Measurements from ENCODE around the gene GPBP1.

Gene GPBP1

GRCh38 chr5:57211039-57211438 lies 37.2 kb downstream of the GPBP1 start:
- Histone ChIP-seq H3K27me3 (ENCODE audit: insufficient read depth, low read length, poor library complexity) (no peaks in the 10 kb centered on the region), H3K9ac (ENCODE audit: low read depth, low read length) (no peak overlapping the region), H3K4me3 (ENCODE audit: low read depth in 1 of 2, low read length in 2 of 2) (no peak overlapping the region), H3K9me3 (ENCODE audit: insufficient read depth, low read length, severe bottlenecking) (no peaks in the 10 kb centered on the region), H3K36me3 (ENCODE audit: insufficient read depth, low read length) (peaks cover 45% of the 10 kb centered on the region), H3K4me2 (ENCODE audit: insufficient read depth, low read length) (no peak overlapping the region), H3K79me2 (ENCODE audit: insufficient read depth, low read length) (peaks cover 100% of the 10 kb centered on the region), H3K27ac (ENCODE audit: low read length) (no peak overlapping the region), H4K20me1 (ENCODE audit: insufficient read depth, low read length) (peaks cover 91% of the 10 kb centered on the region), H3K4me1 (ENCODE audit: insufficient read depth, low read length) (peaks cover 3% of the 10 kb centered on the region; the same call in 1 of the 2 replicates), H2AFZ (ENCODE audit: low read depth, low read length) (no peak overlapping the region)
- ATAC-seq (ENCODE audit: insufficient read depth, low read depth) (no peak), DNase-seq (no peak)
- TF ChIP-seq CTCF (IDR thresholded peaks at IDR 0.05; ENCODE audit: borderline replicate concordance, extremely low read depth, low read length, poor library complexity, severe bottlenecking) (no peak), EZH2 (IDR thresholded peaks at IDR 0.05; ENCODE audit: borderline replicate concordance, low read depth, low read length, severe bottlenecking) (no peak)

GRCh38 chr5:57215629-57216195 lies 41.9 kb downstream of the GPBP1 start:
- no peak overlapping the region for H3K27ac ChIP-seq (ENCODE audit: low read length)
- ATAC-seq (ENCODE audit: insufficient read depth, low read depth) (no peak), DNase-seq (no peak)
- H3K4me1 ChIP-seq (ENCODE audit: insufficient read depth, low read length) = no peaks in the 10 kb centered on the region
- no peak overlapping the region for H3K4me3 ChIP-seq (ENCODE audit: low read depth in 1 of 2, low read length in 2 of 2)
- no peaks in the 10 kb centered on the region for H3K9me3 ChIP-seq (ENCODE audit: insufficient read depth, low read length, severe bottlenecking)
- H3K4me2 ChIP-seq (ENCODE audit: insufficient read depth, low read length) = no peak overlapping the region
- peaks cover 95% of the 10 kb centered on the region for H3K79me2 ChIP-seq (ENCODE audit: insufficient read depth, low read length)
- H3K36me3 ChIP-seq (ENCODE audit: insufficient read depth, low read length) = peaks cover 58% of the 10 kb centered on the region
- TF ChIP-seq EZH2 (IDR thresholded peaks at IDR 0.05; ENCODE audit: borderline replicate concordance, low read depth, low read length, severe bottlenecking) (no peak), CTCF (IDR thresholded peaks at IDR 0.05; ENCODE audit: borderline replicate concordance, extremely low read depth, low read length, poor library complexity, severe bottlenecking) (no peak)
- no peak overlapping the region for H2AFZ ChIP-seq (ENCODE audit: low read depth, low read length)
- no peak overlapping the region for H3K9ac ChIP-seq (ENCODE audit: low read depth, low read length)
- no peaks in the 10 kb centered on the region for H3K27me3 ChIP-seq (ENCODE audit: insufficient read depth, low read length, poor library complexity)
- peaks cover 78% of the 10 kb centered on the region for H4K20me1 ChIP-seq (ENCODE audit: insufficient read depth, low read length)

GRCh38 chr5:57216714-57217113 lies 42.9 kb downstream of the GPBP1 start:
- H3K9ac ChIP-seq (ENCODE audit: low read depth, low read length) = no peak overlapping the region
- ATAC-seq (ENCODE audit: insufficient read depth, low read depth) (no peak), DNase-seq (no peak)
- H3K9me3 ChIP-seq (ENCODE audit: insufficient read depth, low read length, severe bottlenecking) = no peaks in the 10 kb centered on the region
- no peak overlapping the region for H3K27ac ChIP-seq (ENCODE audit: low read length)
- no peak overlapping the region for H2AFZ ChIP-seq (ENCODE audit: low read depth, low read length)
- H3K4me1 ChIP-seq (ENCODE audit: insufficient read depth, low read length) = no peaks in the 10 kb centered on the region
- H3K36me3 ChIP-seq (ENCODE audit: insufficient read depth, low read length) = peaks cover 55% of the 10 kb centered on the region
- H3K4me3 ChIP-seq (ENCODE audit: low read depth in 1 of 2, low read length in 2 of 2) = no peak overlapping the region
- peaks cover 95% of the 10 kb centered on the region for H3K79me2 ChIP-seq (ENCODE audit: insufficient read depth, low read length)
- TF ChIP-seq EZH2 (IDR thresholded peaks at IDR 0.05; ENCODE audit: borderline replicate concordance, low read depth, low read length, severe bottlenecking) (no peak), CTCF (IDR thresholded peaks at IDR 0.05; ENCODE audit: borderline replicate concordance, extremely low read depth, low read length, poor library complexity, severe bottlenecking) (no peak)
- H4K20me1 ChIP-seq (ENCODE audit: insufficient read depth, low read length) = peaks cover 75% of the 10 kb centered on the region
- H3K27me3 ChIP-seq (ENCODE audit: insufficient read depth, low read length, poor library complexity) = no peaks in the 10 kb centered on the region
- no peak overlapping the region for H3K4me2 ChIP-seq (ENCODE audit: insufficient read depth, low read length)

Data from DND-41 (cell line).